A549 (cell line): ENCODE data around the gene ATOSA. TPM values are rescaled to one million over a fixed set of nuclear protein-coding genes. Genes with fewer than 3 reads are reported as not detected.

ENCODE experiments used
- ATAC-seq, 2 experiments: fragments of 200-7000 bp in 1 of 2; fragments of >200 bp in 1 of 2; cut with Nextera tagmentation in 1 of 2; cut with Tn5 transposase in 1 of 2; 3 replicates each; pipeline versions ENCODE4 v1.8.0 to v1.9.1; 2018 to 2020; ENCODE audit warnings: mild to moderate bottlenecking in 1 of 2, moderate library complexity in 1 of 2
- CTCF ChIA-PET: fragments of 300-600 bp; sonication (Branson Sonifier 250); formaldehyde crosslinking; extraction: SDS; loops from one replicate; lab custom pipeline; 2021; ENCODE audit warnings: antibody characterized with exemption, inconsistent platforms; lab: Yijun Ruan, JAX
- POLR2A ChIA-PET: fragments of 350-600 bp; formaldehyde crosslinking; extraction: SDS; loops from one replicate; lab custom pipeline; 2021; ENCODE audit warnings: antibody characterized with exemption, inconsistent platforms; lab: Yijun Ruan, JAX
- DNase-seq, 2 experiments: peaks; one replicate each; pipeline versions ENCODE4 v3.0.0 to v3.0.0-alpha.2; 2011 to 2016; ENCODE audit warnings: low read depth in 1 of 2, low spot score in 1 of 2
- FAIRE-seq: peaks from 2 replicates; lab custom pipeline; 2011; peaks lifted over from hg19 to GRCh38; lab: Jason Lieb, UNC
- H3K27ac ChIP-seq, 2 experiments: fragments of >200 bp; sonication (Bioruptor Twin); formaldehyde crosslinking; 3 replicates each; pipeline ENCODE4 v1.5.1; 2016 to 2017
- H3K4me1 ChIP-seq: fragments of >200 bp; sonication (Bioruptor Twin); formaldehyde crosslinking; 3 replicates; pipeline ENCODE4 v1.6.1; 2016
- H3K4me2 ChIP-seq: fragments of >200 bp; sonication (Bioruptor Twin); formaldehyde crosslinking; 3 replicates; pipeline ENCODE4 v1.6.1; 2016
- H3K4me3 ChIP-seq: fragments of >200 bp; sonication (Bioruptor Twin); formaldehyde crosslinking; 3 replicates; pipeline ENCODE4 v1.5.1; 2016
- H3K9me3 ChIP-seq: fragments of >200 bp; sonication (Bioruptor Twin); formaldehyde crosslinking; 3 replicates; pipeline ENCODE4 v1.6.1; 2016
- BCL3 ChIP-seq: fragments of >200 bp; sonication (Bioruptor Twin); formaldehyde crosslinking; IDR thresholded peaks from 3 replicates; pipeline ENCODE4 v1.6.1; 2016
- BHLHE40 ChIP-seq: IDR thresholded peaks from 2 replicates; pipeline ENCODE4 v1.6.1; 2012; ENCODE audit warnings: low read depth, low read length, inconsistent platforms
- CBX2 ChIP-seq: fragments of 200-600 bp; sonication (generic); IDR thresholded peaks from 2 replicates; pipeline ENCODE4 v1.6.1; 2016; ENCODE audit warnings: low read depth, mild to moderate bottlenecking, borderline replicate concordance
- CEBPB ChIP-seq, 2 experiments: fragments of >200 bp in 1 of 2; sonication (Bioruptor Twin) in 1 of 2; formaldehyde crosslinking in 1 of 2; IDR thresholded peaks; 2 replicates each; pipeline ENCODE4 v1.6.1; 2012 to 2016
- CTCF ChIP-seq: fragments of >200 bp; sonication (Bioruptor Twin); formaldehyde crosslinking; IDR thresholded peaks from 3 replicates; pipeline ENCODE4 v1.5.1; 2016
- ELK1 ChIP-seq: fragments of 150-350 bp; IDR thresholded peaks from 2 replicates; pipeline ENCODE4 v1.6.1; 2014; ENCODE audit warnings: low read depth, mild to moderate bottlenecking, low read length
- EP300 ChIP-seq, 2 experiments: fragments of >200 bp; sonication (Bioruptor Twin); formaldehyde crosslinking; IDR thresholded peaks; 2 replicates in 1 of 2; 3 replicates in 1 of 2; pipeline ENCODE4 v1.6.1; 2016 to 2017
- ESRRA ChIP-seq: fragments of 150-350 bp; IDR thresholded peaks from 2 replicates; pipeline ENCODE4 v1.6.1; 2014; ENCODE audit warnings: mild to moderate bottlenecking, low read length, borderline replicate concordance
- FOXS1 ChIP-seq: fragments of 250-450 bp; sonication (Bioruptor Pico); IDR thresholded peaks from 2 replicates; pipeline ENCODE4 v1.5.0; 2020; ENCODE audit warnings: mild to moderate bottlenecking, moderate library complexity
- HDAC2 ChIP-seq: fragments of 200-600 bp; sonication (generic); IDR thresholded peaks from 2 replicates; pipeline ENCODE4 v1.6.1; 2016
- HES2 ChIP-seq: fragments of >200 bp; sonication (Bioruptor Twin); formaldehyde crosslinking; IDR thresholded peaks from 2 replicates; pipeline ENCODE4 v1.6.1; 2016
- HEYL ChIP-seq: fragments of 250-450 bp; sonication (Bioruptor Pico); IDR thresholded peaks from 2 replicates; pipeline ENCODE4 v1.8.0; 2021; ENCODE audit warnings: mild to moderate bottlenecking, moderate library complexity
- HOXB13 ChIP-seq: fragments of 250-450 bp; sonication (Bioruptor Pico); IDR thresholded peaks from 2 replicates; pipeline ENCODE4 v1.5.0; 2020; ENCODE audit warnings: low read depth, mild to moderate bottlenecking, moderate library complexity
- JUNB ChIP-seq: fragments of >200 bp; sonication (Bioruptor Twin); formaldehyde crosslinking; IDR thresholded peaks from 2 replicates; pipeline ENCODE4 v1.6.1; 2016
- KDM1A ChIP-seq: fragments of 200-600 bp; sonication (generic); IDR thresholded peaks from 2 replicates; pipeline ENCODE4 v1.6.1; 2016; ENCODE audit warnings: low read depth, mild to moderate bottlenecking
- MAZ ChIP-seq: fragments of 150-350 bp; IDR thresholded peaks from 2 replicates; pipeline ENCODE4 v1.6.1; 2014; ENCODE audit warnings: antibody characterized with exemption, low read depth, low read length, borderline replicate concordance
- MYC ChIP-seq: IDR thresholded peaks from 2 replicates; pipeline ENCODE4 v1.6.1; 2012; ENCODE audit warnings: mild to moderate bottlenecking, inconsistent platforms, low read length, improper control_type of control experiment, borderline replicate concordance
- NPAS2 ChIP-seq: fragments of 250-450 bp; sonication (Bioruptor Pico); IDR thresholded peaks from 2 replicates; pipeline ENCODE4 v1.8.0; 2022; ENCODE audit warnings: mild to moderate bottlenecking, moderate library complexity, borderline replicate concordance
- RCOR1 ChIP-seq: fragments of 150-350 bp; IDR thresholded peaks from 2 replicates; pipeline ENCODE4 v1.6.1; 2014; ENCODE audit warnings: antibody characterized with exemption, low read length, low read depth
- RFX5 ChIP-seq: fragments of 450-650 bp; IDR thresholded peaks from 2 replicates; pipeline ENCODE4 v1.7.1; 2014; ENCODE audit warnings: antibody characterized with exemption, mild to moderate bottlenecking, moderate library complexity
- SREBF2 ChIP-seq: fragments of 450-650 bp; IDR thresholded peaks from 2 replicates; pipeline ENCODE4 v1.6.1; 2014; ENCODE audit warnings: mild to moderate bottlenecking, moderate library complexity
- TFCP2L1 ChIP-seq: fragments of 250-450 bp; sonication (Bioruptor Pico); IDR thresholded peaks from 2 replicates; pipeline ENCODE4 v1.5.0; 2021; ENCODE audit warnings: mild to moderate bottlenecking
- ZSCAN20 ChIP-seq: fragments of 250-450 bp; sonication (Bioruptor Pico); IDR thresholded peaks from 2 replicates; pipeline ENCODE4 v1.8.0; 2022; ENCODE audit warnings: mild to moderate bottlenecking, moderate library complexity
- WGBS: methylation state at CpG from one replicate; pipeline ENCODE4 v1.1.6; 2017; ENCODE audit errors: missing lambda C conversion rate; 5-methylcytosine and 5-hydroxymethylcytosine counted together
- polyA plus RNA-seq, 4 experiments: library from polyadenylated mRNA; depleted of rRNA in 3 of 4; stranded (reverse); fragments of >200 nt; fragmentation: RNase III in 1 of 4; extraction: RNeasy Plus Mini Kit Qiagen cat#74134 plus additional on column Dnase treatment in 1 of 4; gene quantifications; 2 replicates in 3 of 4; 3 replicates in 1 of 4; pipeline ENCODE4 v1.2.3, GENCODE V29; 2011 to 2017

ATOSA gene
- polyA plus RNA-seq, 2 of the 4 experiments (the other 2 are of a cell fraction), result 10.0 to 22.6 TPM

- FAIRE-seq, result no peak
- CTCF ChIA-PET, result interaction anchor here (1.1 kb wide), 1 partner anchor 18 kb away, joined by 3 read pairs; no protein-coding TSS in a partner anchor
These were observed 17.3 kb downstream of the ATOSA start for GRCh38 chr15:52661909-52662308.

GRCh38 chr15:52660192-52660591 is 19.0 kb downstream of the ATOSA start:
- DNase-seq (no peak), FAIRE-seq (no peak)
- ChIA-PET CTCF (no interaction called here), POLR2A (no interaction called here)
- H3K9me3 ChIP-seq, result no peaks in the 10 kb centered on the region
- no peak for TF ChIP-seq KDM1A
- TF ChIP-seq RFX5, result no peak
- no peak for TF ChIP-seq BHLHE40
- TF ChIP-seq ELK1, result no peak
- no peak for TF ChIP-seq HES2
- TF ChIP-seq ZSCAN20, result no peak
- TF ChIP-seq FOXS1 (CRISPR knock-in tag), result no peak
- TF ChIP-seq NPAS2 (CRISPR knock-in tag), result no peak
- TF ChIP-seq ESRRA, result no peak
- TF ChIP-seq EP300 (IDR thresholded peaks at IDR 0.05), result no peak
- TF ChIP-seq HOXB13 (CRISPR knock-in tag), result no peak
- no peak for TF ChIP-seq CBX2
- TF ChIP-seq HEYL (CRISPR knock-in tag), result no peak
- TF ChIP-seq SREBF2, result no peak
- TF ChIP-seq, all 56 proteins: peak for 0
- 92% methylated on average over 3 of the region's 3 CpGs for WGBS
- no peak overlapping the region for H3K4me2 ChIP-seq
- no peak for ATAC-seq
- H3K4me1 ChIP-seq, result peaks cover 34% of the 10 kb centered on the region
- no peak overlapping the region for H3K27ac ChIP-seq
- no peak overlapping the region for H3K4me3 ChIP-seq

More at GRCh38 chr15:52661909-52662308, 17.3 kb downstream of the ATOSA start:
- no peak for TF ChIP-seq CTCF
- TF ChIP-seq JUNB, result no peak
- no peak for TF ChIP-seq RCOR1
- no peak for TF ChIP-seq CEBPB (IDR thresholded peaks at IDR 0.05)
- no peak for TF ChIP-seq MYC
- no peak for TF ChIP-seq BCL3
- TF ChIP-seq CBX2, result no peak
- TF ChIP-seq TFCP2L1 (CRISPR knock-in tag), result no peak
- no peak for TF ChIP-seq MAZ
- no peak for TF ChIP-seq HOXB13 (CRISPR knock-in tag)
- no peak for TF ChIP-seq HDAC2
- TF ChIP-seq NPAS2 (CRISPR knock-in tag), result no peak
- Histone ChIP-seq H3K4me3 (no peak overlapping the region), H3K4me1 (peaks cover 18% of the 10 kb centered on the region), H3K9me3 (no peaks in the 10 kb centered on the region), H3K27ac (no peak overlapping the region), H3K4me2 (no peak overlapping the region)
- DNase-seq, result no peak
- POLR2A ChIA-PET, result no interaction called here
- no peak for ATAC-seq
- 87% methylated on average over 1 of the region's 1 CpG for WGBS
